GM12874 (cell line): ENCODE measurements around the gene EGFR.

Experiments used
- TF ChIP-seq, protein P1 (sequence below): IDR thresholded peaks from 2 replicates; pipeline ENCODE4 v1.5.1; 2011; ENCODE audit warnings: low read depth, mild to moderate bottlenecking, control low read depth, low read length, moderate library complexity; ENCODE audit not compliant: insufficient read depth

Gene EGFR

DNA sequence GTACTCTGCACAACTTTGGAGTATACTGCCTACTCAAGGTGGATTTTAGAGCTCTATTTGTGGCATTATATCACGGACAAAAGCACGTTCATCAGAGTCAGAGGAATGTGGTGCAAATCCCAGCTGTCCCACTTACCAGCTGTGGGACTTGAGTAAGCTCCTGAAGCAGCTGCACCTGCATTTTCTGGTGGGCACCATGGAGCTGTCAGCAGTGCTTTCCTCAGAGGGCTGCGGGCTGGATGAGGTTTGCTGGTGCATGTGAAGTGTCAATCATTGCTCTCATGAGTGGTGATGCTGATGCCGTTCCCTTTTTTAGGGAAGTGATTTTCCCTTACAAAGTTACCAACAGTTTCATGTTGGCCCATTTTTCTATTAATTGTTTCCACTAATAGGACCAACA is 53.4 kb downstream of the EGFR start:
- TF ChIP-seq, protein P1, sequence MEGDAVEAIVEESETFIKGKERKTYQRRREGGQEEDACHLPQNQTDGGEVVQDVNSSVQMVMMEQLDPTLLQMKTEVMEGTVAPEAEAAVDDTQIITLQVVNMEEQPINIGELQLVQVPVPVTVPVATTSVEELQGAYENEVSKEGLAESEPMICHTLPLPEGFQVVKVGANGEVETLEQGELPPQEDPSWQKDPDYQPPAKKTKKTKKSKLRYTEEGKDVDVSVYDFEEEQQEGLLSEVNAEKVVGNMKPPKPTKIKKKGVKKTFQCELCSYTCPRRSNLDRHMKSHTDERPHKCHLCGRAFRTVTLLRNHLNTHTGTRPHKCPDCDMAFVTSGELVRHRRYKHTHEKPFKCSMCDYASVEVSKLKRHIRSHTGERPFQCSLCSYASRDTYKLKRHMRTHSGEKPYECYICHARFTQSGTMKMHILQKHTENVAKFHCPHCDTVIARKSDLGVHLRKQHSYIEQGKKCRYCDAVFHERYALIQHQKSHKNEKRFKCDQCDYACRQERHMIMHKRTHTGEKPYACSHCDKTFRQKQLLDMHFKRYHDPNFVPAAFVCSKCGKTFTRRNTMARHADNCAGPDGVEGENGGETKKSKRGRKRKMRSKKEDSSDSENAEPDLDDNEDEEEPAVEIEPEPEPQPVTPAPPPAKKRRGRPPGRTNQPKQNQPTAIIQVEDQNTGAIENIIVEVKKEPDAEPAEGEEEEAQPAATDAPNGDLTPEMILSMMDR, result no peak

DNA sequence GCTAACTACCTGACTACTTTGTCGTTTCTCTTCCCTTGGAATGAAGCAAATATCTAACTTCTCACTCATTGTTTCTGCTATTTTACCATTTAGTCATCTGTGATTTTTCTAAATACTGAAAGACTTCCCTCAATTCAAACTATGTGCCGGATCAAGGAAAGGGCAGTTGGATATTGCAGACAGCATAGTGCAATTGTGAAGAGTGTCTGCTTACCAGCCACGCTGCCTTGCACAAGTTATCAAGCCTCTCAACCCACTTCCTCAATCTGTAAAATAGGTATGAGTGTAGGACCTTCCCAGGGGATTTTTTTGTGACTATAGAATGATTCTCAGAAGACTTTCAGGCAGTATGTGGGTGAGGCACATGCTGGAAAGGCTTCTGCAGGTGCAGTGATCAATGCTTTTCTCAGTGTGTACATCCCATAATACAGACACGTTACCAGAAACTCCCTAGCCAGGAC is 54.3 kb downstream of the EGFR start:
- TF ChIP-seq, protein P1, result no peak

DNA sequence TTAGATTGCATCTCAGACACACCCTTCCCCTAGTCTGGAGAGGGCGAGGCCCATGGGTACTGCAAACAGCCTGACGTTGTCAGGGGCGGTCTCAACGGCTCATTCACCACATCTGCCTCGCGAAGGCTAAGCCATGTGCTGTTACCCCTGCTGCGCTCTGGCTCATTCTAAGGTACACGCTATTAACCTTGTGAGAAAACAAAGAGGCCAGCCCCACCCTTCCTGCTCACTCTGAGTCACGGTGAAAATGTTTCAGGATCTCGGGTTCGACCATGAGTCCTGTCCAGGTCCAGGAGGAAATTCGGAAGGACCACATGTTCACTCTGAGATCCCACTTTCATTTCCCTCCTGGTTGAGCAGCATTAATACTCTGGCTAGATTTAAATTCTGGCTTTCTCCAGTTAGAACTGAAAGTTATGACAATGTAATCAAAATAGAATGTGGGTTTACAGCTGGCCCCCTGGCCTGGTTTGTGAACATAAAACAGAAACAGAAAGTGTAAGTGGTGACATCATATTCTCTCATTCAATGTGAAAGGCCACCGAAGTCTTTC is 55.2 kb downstream of the EGFR start:
- TF ChIP-seq, protein P1, result no peak

DNA sequence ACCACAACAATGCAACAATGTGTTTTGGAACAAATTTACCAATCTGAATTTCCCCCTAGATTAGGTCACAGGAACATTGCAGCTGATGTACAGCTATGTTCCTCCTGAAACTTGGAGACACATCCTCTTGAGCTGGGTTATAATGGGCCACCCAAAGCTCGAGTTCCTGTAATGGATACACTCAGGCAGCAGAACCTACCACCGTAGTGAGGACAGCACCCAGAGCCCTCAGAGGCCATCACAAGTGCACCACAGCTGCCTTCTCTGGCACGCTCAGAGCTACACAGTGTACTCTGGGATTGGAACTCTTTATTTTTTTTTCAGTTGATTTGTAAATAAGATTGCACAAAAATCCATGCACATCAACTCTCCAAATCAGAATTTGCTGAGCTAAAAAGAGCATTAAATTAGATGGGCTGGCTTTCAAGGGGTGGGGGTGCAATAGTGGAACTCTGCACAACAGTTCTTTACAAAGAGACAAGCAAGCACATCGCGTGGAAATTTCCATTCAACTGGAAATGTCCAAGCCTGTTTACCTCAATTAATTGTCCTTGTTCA is 56.7 kb downstream of the EGFR start:
- TF ChIP-seq, protein P1, result no peak

DNA sequence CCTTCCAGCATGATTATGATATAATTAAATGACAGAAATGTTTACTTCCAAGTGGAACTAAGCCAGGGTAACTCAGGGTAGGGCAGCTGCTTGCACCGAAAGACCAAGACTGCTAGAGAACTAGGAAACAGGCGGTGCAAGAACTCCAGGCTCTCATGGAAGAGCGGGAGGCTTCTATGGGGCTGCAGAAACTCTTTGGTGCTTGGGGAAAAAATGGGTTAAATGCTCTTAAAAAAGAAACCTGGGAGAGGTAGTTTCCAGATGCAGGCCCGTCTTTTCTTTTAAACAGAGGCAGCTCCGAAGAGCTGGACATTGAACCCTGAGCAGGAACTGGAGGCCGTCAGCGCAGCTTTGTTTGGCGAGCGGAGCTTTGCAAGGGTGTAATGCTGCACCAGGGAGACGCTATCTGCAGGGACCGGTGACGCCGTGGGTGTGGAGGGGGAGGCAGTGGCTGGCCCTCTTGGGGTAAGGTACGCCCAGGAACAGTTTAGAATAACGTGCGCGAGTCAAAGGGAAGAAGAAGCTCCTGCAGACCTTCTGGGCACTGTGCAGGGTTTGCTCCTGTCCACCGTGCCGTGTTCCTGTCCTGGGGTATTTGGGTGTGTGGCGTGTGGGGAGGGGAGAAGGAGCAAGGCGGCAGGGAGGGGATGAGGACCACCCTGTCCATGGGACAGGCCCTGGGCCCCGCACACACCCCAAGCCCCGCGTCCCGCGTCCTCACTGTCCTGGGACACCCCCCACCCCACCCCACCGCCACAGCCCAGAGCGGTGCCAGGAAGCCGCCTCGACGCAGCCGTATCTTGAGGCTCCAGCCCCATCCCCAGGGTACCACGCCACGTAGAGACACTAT is 59.0 kb downstream of the EGFR start:
- TF ChIP-seq, protein P1, result no peak

DNA sequence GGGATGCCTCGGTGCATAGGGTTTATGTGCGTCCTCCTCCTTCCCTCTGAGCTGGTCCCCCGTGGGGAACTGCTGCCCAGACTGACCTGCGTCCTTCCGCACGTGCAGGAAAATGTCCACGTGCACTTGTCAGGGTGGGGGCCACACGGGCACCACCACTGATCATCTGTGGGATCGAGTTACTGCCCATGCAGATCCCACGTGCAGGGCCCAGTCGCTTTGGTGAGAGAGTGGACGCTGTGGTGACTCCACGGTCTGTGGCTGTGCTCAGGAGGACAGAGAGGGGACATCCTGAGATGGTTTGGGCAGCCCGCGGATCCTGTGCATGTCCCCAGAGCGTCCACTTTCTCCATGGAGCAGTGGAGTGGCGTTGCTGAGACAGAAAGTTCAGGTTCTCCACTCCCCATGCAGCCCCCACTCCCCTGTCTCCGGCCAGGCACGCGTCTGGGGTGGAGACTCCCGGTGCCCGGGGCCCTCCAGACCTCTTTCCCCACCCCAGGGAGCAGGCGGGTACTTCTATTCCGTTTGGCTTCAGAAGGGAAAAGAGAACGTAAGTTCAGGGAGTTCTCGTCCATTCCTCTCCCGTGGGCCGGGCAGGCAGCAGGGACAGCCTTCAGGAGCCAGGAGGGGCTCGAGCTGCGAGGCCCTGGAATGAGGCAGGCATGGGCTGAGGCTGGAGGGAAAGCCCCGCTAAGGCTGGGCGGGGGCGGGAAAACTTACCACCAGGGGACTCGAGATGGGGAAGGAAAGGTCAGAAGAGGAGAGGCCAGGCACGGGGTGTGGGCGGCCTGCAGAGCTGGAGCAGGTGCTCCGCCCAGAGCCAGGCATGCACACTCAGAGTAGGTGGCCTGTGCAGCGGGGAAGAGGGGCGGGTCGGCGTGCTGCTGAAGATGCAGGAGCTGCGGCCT is 59.9 kb downstream of the EGFR start:
- TF ChIP-seq, protein P1, result no peak
